ENCODE results near the gene ARRDC2. TPM values are rescaled to one million over a fixed set of nuclear protein-coding genes. Genes with fewer than 3 reads are reported as not detected.

The ARRDC2 gene
- total and polyA plus RNA-seq, 9 of the 15 experiments (the other 6 are each of a cell fraction or from before 2014, with no cell fraction given) = 1.9 to 27.4 (median 15.2) TPM

DNA sequence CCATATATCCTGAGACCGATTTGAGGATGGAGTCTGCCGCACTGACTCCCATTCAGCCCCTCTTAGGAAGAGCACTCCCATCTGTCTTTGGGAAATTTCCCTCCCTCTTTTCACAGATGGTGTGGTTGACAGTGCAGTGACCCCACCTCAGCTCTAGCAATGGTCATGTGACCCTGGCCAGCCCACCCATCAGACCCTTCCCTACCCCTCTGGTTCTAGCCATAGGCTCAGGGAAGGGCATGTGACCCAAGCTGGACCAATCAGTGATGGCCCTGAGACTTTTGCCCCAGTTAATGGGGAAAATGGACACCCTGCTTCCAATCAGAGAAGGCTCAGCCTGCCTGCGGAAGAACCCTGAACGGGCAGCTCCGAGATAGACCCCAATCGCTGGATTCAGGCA, 52.5 kb downstream of the ARRDC2 start (continued):
- TF ChIP-seq THRAP3 (IDR thresholded peaks at IDR 0.05; ENCODE audit: borderline replicate concordance) (no peak), ZNF644 (tag; IDR thresholded peaks at IDR 0.05; ENCODE audit: low read depth) (no peak), RAD51 (IDR thresholded peaks at IDR 0.05; ENCODE audit: borderline replicate concordance, low read depth) (peak; percentile 86), ZNF165 (CRISPR knock-in tag; IDR thresholded peaks at IDR 0.05; ENCODE audit: borderline replicate concordance) (no peak), ZFPM2 (CRISPR knock-in tag; IDR thresholded peaks at IDR 0.05) (no peak), RBM34 (IDR thresholded peaks at IDR 0.05; ENCODE audit: borderline replicate concordance, insufficient read depth, low read length) (no peak), ZKSCAN3 (CRISPR knock-in tag; IDR thresholded peaks at IDR 0.05) (no peak), NCOA2 (IDR thresholded peaks at IDR 0.05; ENCODE audit: partially characterized antibody in 2 of 2) (no peak), TBL1XR1 (IDR thresholded peaks at IDR 0.05; ENCODE audit: low read length in 2 of 2) (no peak), MYBL2 (IDR thresholded peaks at IDR 0.05; ENCODE audit: low read depth) (no peak), MYBL2 (CRISPR knock-in tag; IDR thresholded peaks at IDR 0.05; ENCODE audit: borderline replicate concordance) (no peak), SRSF9 (IDR thresholded peaks at IDR 0.05; ENCODE audit: borderline replicate concordance, low read depth, low read length) (no peak), NELFE (IDR thresholded peaks at IDR 0.05; ENCODE audit: insufficient read depth, insufficient read length) (no peak), ZBTB7A (IDR thresholded peaks at IDR 0.05; ENCODE audit: borderline replicate concordance, control insufficient read depth, low read depth, low read length) (peak; percentile 32; the same call in 1 of the 2 replicates)
- TF ChIP-seq, protein P1, sequence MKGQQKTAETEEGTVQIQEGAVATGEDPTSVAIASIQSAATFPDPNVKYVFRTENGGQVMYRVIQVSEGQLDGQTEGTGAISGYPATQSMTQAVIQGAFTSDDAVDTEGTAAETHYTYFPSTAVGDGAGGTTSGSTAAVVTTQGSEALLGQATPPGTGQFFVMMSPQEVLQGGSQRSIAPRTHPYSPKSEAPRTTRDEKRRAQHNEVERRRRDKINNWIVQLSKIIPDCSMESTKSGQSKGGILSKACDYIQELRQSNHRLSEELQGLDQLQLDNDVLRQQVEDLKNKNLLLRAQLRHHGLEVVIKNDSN (CRISPR knock-in tag; IDR thresholded peaks at IDR 0.05) = peak; percentile 94
- TF ChIP-seq, protein P2, sequence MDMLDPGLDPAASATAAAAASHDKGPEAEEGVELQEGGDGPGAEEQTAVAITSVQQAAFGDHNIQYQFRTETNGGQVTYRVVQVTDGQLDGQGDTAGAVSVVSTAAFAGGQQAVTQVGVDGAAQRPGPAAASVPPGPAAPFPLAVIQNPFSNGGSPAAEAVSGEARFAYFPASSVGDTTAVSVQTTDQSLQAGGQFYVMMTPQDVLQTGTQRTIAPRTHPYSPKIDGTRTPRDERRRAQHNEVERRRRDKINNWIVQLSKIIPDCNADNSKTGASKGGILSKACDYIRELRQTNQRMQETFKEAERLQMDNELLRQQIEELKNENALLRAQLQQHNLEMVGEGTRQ (CRISPR knock-in tag; IDR thresholded peaks at IDR 0.05) = peak; percentile 89
